Measurements from ENCODE around the gene POLR1A. TPM values are rescaled to one million over a fixed set of nuclear protein-coding genes. Genes with fewer than 3 reads are reported as not detected.
A peak's percentile ranks its signal among the peaks of the same experiment; 100 is the strongest.

Gene POLR1A
- total RNA-seq, 4 donors from 2014 or later: 11.9 to 16.9 (median 13.5) TPM

DNA sequence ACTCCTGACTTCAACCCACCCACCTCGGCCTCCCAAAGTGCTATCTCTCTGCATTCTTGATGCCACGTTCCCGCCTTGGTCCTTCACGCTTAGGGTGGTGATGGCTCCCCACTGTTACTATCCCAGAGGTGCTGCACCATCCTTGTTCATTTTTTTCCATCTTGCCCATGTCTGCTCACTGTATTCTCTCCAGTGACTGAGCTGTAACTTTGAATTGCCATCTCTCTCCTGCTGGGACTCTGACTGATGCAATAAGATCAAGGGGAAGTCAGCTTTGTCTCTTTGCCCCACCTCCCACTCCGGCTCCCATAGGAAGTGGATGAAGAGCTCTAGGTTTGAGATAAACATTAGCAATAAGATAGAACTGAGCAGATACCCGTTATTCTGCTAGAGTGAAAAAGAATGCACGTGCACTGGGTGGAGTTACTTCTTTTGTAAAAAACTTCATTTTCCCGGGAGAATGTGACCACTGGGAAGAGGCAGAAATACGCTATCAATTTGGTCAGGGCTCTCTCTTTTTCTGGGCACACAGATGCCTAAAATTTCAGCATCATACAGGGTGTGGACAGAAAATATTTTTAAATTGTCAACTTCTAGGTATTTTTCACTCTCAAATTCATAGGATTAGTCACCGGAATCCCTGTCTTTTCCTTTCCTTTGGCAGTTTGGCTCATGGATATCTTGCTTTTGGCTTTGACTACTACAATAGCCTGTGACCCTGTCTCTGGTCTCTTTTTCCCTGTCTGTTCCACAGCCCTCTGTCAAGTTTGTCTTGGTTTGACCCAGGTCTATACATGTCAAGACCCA, 105.4 kb downstream of the POLR1A start:
- DNase-seq (ENCODE audit: low spot score in 2 of 2): no peak
- 74 to 76% methylated on average over 10 of the region's 10 CpGs for WGBS, 2 donors
- no peak for TF ChIP-seq POLR2A (IDR thresholded peaks at IDR 0.05)
- no peak overlapping the region for H3K4me3 ChIP-seq (ENCODE audit: low read depth, poor library complexity, severe bottlenecking)
- intact Hi-C loops (cut with DNase I; ENCODE audit: low total_unique reads): no loop called here

DNA sequence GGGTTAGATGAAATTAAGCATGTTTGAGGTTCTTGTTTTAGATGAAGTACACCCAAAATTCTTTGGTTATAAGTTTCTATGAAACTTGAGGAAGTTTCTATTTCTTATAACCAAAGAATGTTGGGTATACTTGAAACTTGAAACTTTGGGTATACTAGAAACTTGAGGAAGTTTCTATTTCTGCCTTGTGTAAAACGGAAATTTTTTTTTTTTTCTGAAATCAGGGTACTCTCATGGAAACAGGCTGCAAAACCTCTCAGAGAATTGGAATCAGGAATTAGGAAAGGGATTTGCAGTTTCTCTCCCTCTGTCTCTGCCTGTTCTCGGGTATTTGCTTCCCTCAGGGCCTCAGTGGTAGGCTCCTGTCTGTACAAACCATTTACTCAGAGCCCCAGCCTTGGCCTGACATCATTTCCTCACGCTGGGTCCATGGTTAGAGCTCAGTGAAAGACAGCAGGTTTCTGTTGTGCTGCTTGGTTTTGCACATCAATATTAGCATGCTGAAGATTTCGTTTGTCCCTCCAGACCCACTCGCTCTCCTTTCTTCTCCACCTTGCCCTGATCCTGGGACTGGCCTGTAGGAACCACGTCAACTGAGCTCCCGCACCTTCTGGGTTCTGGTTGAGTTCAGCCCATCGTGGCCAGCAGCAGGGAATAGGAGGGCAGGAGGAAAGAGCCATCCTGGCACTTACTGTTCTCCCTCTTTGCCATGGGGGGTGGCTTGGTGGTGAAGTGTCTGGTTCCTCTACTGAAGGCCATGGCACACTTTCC, 106.4 kb downstream of the POLR1A start:
- 59 to 70% methylated on average over 8 of the region's 8 CpGs for WGBS, 2 donors
- no peak for DNase-seq (ENCODE audit: low spot score in 2 of 2)
- intact Hi-C loops (cut with DNase I; ENCODE audit: low total_unique reads): no loop called here
- H3K4me3 ChIP-seq (ENCODE audit: low read depth, poor library complexity, severe bottlenecking): no peak overlapping the region
- TF ChIP-seq CTCF (IDR thresholded peaks at IDR 0.05) (no peak), POLR2A (IDR thresholded peaks at IDR 0.05) (no peak)

DNA sequence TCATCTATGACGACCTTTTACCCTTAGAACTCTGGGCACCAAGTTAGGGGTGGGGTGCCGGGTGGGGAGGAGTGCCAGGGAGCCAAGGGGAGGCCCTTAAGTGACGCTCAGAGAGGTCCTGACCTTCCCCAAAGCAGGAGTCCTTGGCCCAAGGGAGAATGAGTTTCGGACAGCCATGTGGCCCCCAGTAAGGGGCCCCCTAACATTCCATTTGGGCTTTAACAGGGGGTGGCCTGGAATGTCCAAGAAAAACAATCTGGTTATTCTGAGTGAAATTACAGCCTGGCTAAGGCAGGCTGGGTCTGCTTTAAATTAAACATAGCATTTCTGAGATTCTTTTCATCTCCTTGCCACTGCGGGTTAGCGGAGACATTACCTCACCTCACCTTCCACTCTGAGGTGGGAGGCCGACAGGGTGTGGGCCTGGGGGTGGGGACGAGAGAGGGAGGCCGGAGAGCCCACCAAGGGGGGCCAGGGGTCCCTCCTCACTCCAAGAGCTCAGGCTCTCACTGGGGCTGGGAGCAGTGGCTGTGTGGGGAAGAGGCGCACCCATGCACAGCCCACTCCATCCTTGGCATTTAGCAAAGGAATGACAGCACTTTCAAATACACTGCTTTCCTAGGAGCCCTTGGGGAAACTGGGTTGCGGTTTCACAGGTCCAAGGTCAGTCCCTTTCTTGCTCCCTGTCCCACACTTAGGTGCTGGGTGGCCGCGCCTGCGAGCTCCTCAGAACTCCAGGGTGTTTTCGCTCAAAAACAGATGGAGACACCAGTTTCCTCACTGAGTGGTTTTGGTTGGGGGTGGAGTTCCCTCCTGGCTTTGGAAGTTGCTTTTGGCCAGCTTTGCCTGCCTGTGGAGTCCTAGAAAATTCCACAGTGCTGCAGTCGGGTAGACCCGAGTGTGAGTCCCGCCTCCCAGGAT, 107.4 kb downstream of the POLR1A start:
- DNase-seq (ENCODE audit: low spot score in 2 of 2): peak in 1 of 2 donors; percentile 91
- TF ChIP-seq CTCF (IDR thresholded peaks at IDR 0.05) (no peak), POLR2A (IDR thresholded peaks at IDR 0.05) (no peak)
- 35 to 42% methylated on average over 18 of the region's 18 CpGs for WGBS, 2 donors
- no peak overlapping the region for H3K4me3 ChIP-seq (ENCODE audit: low read depth, poor library complexity, severe bottlenecking)
- intact Hi-C loops (cut with DNase I; ENCODE audit: low total_unique reads): no loop called here

DNA sequence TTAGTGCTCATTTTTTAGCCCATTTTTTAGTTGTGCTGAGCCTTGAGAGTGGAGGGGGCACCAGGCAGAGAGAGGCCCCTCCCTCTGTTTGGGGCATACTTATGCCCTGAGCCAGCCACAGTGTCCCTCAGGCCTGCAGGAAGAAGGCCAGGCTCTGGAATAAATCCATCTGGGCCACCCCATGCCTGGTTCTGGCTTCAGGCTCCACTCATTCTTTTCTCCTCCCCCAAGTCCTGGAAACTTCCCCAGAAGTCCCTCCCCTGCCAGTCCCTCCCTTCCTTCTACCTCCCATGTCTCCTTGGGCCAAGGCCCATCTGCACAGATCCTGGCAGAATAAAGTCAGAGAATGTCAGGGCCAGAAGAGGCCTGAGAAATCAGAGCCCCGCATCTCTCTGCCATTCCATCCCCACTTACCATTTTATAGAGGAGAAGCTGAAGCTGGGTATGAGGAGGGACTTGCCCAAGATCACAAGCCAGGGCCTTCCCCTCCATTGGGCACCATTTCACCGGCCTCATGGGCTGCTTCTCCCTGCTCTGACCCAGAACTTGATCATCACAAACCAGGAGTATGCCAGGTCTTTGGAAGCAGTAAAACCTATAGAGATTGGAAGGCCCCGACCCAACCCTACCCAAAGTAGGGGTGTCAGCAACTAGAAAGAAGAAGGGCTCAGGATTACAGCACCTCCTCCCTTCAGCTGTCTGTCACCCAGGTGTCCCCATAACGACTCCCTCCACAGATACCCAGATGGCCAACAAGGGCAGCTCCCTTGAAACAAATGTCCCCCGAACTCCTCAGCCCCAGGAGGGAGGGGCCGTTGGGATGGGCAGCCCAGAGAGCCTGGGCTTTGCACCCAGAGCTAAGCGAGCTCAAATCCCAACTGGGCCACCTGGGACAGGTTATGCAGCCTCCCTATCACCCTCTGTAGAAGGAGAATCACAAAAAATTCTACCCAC, 108.4 kb downstream of the POLR1A start:
- WGBS, 2 donors: 57 to 61% methylated on average over 7 of the region's 7 CpGs
- H3K4me3 ChIP-seq (ENCODE audit: low read depth, poor library complexity, severe bottlenecking): no peak overlapping the region
- TF ChIP-seq CTCF (IDR thresholded peaks at IDR 0.05) (no peak), POLR2A (IDR thresholded peaks at IDR 0.05) (no peak)
- peak in 1 of 2 donors; percentile 88 for DNase-seq (ENCODE audit: low spot score in 2 of 2)
- intact Hi-C loops (cut with DNase I; ENCODE audit: low total_unique reads): no loop called here

DNA sequence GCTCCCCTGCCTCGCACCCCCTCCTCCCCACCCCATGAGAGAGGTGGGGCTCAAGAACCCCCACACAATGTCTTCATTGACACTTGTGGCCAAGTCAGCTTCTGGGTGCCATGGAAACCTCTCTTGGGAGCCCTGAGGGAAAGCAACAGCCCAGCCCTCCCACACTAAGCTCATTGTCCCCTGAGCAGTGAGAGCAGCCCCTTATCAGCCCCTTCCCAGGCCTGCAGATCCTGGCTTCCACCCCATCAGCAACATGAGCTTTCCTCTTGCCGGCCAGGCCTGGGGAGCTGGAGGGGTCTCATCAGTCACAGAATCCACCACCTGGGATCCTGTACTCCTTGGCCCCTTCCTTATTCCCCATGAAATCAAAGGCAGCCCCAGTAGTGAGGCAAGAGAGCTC, 109.1 kb downstream of the POLR1A start:
- intact Hi-C loops (cut with DNase I; ENCODE audit: low total_unique reads): no loop called here
- TF ChIP-seq CTCF (IDR thresholded peaks at IDR 0.05) (no peak), POLR2A (IDR thresholded peaks at IDR 0.05) (no peak)
- WGBS, 2 donors: 43 to 54% methylated on average over 1 to 2 of the region's 2 CpGs

More for the DNA sequence above, 109.1 kb downstream of the POLR1A start:
- H3K4me3 ChIP-seq (ENCODE audit: low read depth, poor library complexity, severe bottlenecking): no peak overlapping the region
- peak in 1 of 2 donors; percentile 81 for DNase-seq (ENCODE audit: low spot score in 2 of 2)
